HepG2 (cell line): Measurements from ENCODE around the gene TRPV2. TPM values are rescaled to one million over a fixed set of nuclear protein-coding genes. Genes with fewer than 3 reads are reported as not detected.

ENCODE experiments used
- AKAP8 ChIP-seq: sonication (generic); formaldehyde crosslinking; IDR thresholded peaks from 2 replicates; pipeline ENCODE4 v1.5.1; 2020; ENCODE audit warnings: mild to moderate bottlenecking, missing genetic modification reagents
- ARID5B ChIP-seq: IDR thresholded peaks from 2 replicates; pipeline ENCODE4 v1.4.0; 2020; ENCODE audit warnings: mild to moderate bottlenecking, missing genetic modification reagents
- ATM ChIP-seq: fragments of 450-650 bp; IDR thresholded peaks from 2 replicates; pipeline ENCODE4 v1.7.1; 2017; ENCODE audit warnings: mild to moderate bottlenecking, borderline replicate concordance
- CCDC6 ChIP-seq: sonication (generic); formaldehyde crosslinking; IDR thresholded peaks from 2 replicates; pipeline ENCODE4 v1.8.1; 2022; ENCODE audit warnings: mild to moderate bottlenecking, missing genetic modification reagents, moderate library complexity
- HNF4A ChIP-seq: sonication (generic); formaldehyde crosslinking; IDR thresholded peaks from 2 replicates; pipeline ENCODE4 v1.4.0; 2020; ENCODE audit warnings: missing genetic modification reagents
- IKZF5 ChIP-seq: IDR thresholded peaks from 2 replicates; pipeline ENCODE4 v1.6.1; 2018; ENCODE audit warnings: missing genetic modification reagents, mild to moderate bottlenecking, missing compliant biosample characterization
- MTERF4 ChIP-seq: sonication (generic); formaldehyde crosslinking; IDR thresholded peaks from 2 replicates; pipeline ENCODE4 v1.8.0; 2023; ENCODE audit warnings: mild to moderate bottlenecking, missing genetic modification reagents
- NR2C2 ChIP-seq: sonication (generic); formaldehyde crosslinking; IDR thresholded peaks from 2 replicates; pipeline ENCODE4 v1.4.0; 2020; ENCODE audit warnings: missing genetic modification reagents, mild to moderate bottlenecking, moderate library complexity, borderline replicate concordance
- POLR2A ChIP-seq, 2 experiments: IDR thresholded peaks; 2 replicates each; pipeline ENCODE4 v1.6.1; 2011; ENCODE audit warnings: low read depth in 2 of 2, low read length in 2 of 2, mild to moderate bottlenecking in 1 of 2, moderate library complexity in 1 of 2; ENCODE audit not compliant: insufficient read depth in 1 of 2
- POLR2G ChIP-seq: fragments of 200-400 bp; formaldehyde crosslinking; IDR thresholded peaks from 2 replicates; pipeline ENCODE4 v1.6.1; 2018; ENCODE audit warnings: mild to moderate bottlenecking, low read depth, low read length, moderate library complexity
- RARA ChIP-seq: IDR thresholded peaks from 2 replicates; pipeline ENCODE4 v1.6.1; 2016; ENCODE audit warnings: missing genetic modification reagents, missing compliant biosample characterization
- ZFAT ChIP-seq: sonication (generic); formaldehyde crosslinking; conservative IDR thresholded peaks from 2 replicates; pipeline ENCODE4 v1.8.1; 2023; ENCODE audit warnings: missing genetic modification reagents, inconsistent platforms
- ZNF513 ChIP-seq: sonication (generic); formaldehyde crosslinking; conservative IDR thresholded peaks from 2 replicates; pipeline ENCODE4 v1.5.0; 2020; ENCODE audit warnings: missing genetic modification reagents
- ZNF792 ChIP-seq: IDR thresholded peaks from 2 replicates; pipeline ENCODE4 v1.6.1; 2016
- ZNF850 ChIP-seq: sonication (generic); formaldehyde crosslinking; conservative IDR thresholded peaks from 2 replicates; pipeline ENCODE4 v1.9.0; 2021; ENCODE audit warnings: mild to moderate bottlenecking, missing genetic modification reagents
- polyA plus RNA-seq, 8 experiments: library from polyadenylated mRNA; depleted of rRNA in 3 of 8; stranded (reverse) in 7 of 8; unstranded in 1 of 8; fragments of >200 nt; fragmentation: Illumina TruSeq in 4 of 8; extraction: Trizol in 4 of 8; gene quantifications; 2 replicates each; pipeline versions ENCODE4 v1.2.1 to v1.2.3, GENCODE V29; 2011 to 2016; ENCODE audit warnings: low read depth in 4 of 8, missing spikeins in 1 of 8, mixed read lengths in 1 of 8; ENCODE audit not compliant: insufficient read depth in 1 of 8
- total RNA-seq, 5 experiments: library from RNA; depleted of rRNA; stranded (reverse); fragments of >200 nt; fragmentation: Illumina TruSeq; extraction: Trizol; gene quantifications; 2 replicates each; pipeline ENCODE4 v1.2.3, GENCODE V29; 2016; ENCODE audit warnings: low read depth in 1 of 5

The TRPV2 gene
- total and polyA plus RNA-seq, 2 of the 13 experiments (the other 11 are each of a cell fraction or from before 2014, with no cell fraction given) = 13.6 to 21.3 TPM

- TF ChIP-seq ZNF792 (CRISPR knock-in tag) (no peak), RARA (no peak), ZFAT (CRISPR knock-in tag) (no peak), POLR2G (no peak), IKZF5 (CRISPR knock-in tag) (peak; percentile 37; the same call in 1 of the 2 replicates), ZNF513 (no peak), MTERF4 (CRISPR knock-in tag) (no peak), CCDC6 (CRISPR knock-in tag) (peak; percentile 79; the same call in 1 of the 2 replicates), AKAP8 (CRISPR knock-in tag) (no peak), POLR2A (IDR thresholded peaks at IDR 0.05; ENCODE audit: insufficient read depth in 1 of 2, low read depth in 2 of 2, low read length in 2 of 2) (no peak), ZNF850 (CRISPR knock-in tag) (no peak), HNF4A (CRISPR knock-in tag) (peak; percentile 9; the same call in 1 of the 2 replicates), NR2C2 (CRISPR knock-in tag) (no peak), ARID5B (peak; percentile 33; the same call in 1 of the 2 replicates), ATM (no peak)
Observed at GRCh38 chr17:16428098-16428882, 12.9 kb downstream of the TRPV2 start (continued).
